Occipital lobe (tissue), 2 donors: ENCODE measurements around the gene RNASEH2B. TPM values are rescaled to one million over a fixed set of nuclear protein-coding genes. Genes with fewer than 3 reads are reported as not detected.

ENCODE experiments used
- DNase-seq: peaks from one replicate; lab custom pipeline; 2025; lab: John Stamatoyannopoulos, UW
- total RNA-seq: library from RNA; depleted of rRNA; stranded (reverse); fragments of >200 nt; gene quantifications from one replicate; pipeline ENCODE4 v1.2.3, GENCODE V29; 2014

Gene RNASEH2B
- total RNA-seq, 1 donor from 2014 or later, result 272 TPM

DNA sequence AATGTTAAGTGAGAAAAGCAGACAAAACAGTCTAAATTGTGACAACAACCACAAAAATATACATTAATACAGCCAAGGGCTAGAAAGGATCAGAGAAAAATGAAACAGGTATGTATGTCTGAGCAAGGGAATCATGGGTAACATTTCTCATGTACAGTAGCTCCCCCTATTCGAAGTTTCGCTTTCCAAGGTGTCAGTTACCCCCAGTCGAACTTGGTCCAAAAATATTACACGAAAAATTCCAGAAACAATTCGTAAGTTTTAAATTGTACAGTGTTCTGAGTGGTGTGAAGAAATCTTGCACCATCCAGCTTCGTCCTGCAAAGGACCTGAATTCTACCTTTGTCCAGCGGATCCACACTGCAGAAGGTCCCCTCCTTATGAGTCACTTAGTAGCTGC, 1.8 kb upstream of the RNASEH2B start:
- DNase-seq, result no peak

DNA sequence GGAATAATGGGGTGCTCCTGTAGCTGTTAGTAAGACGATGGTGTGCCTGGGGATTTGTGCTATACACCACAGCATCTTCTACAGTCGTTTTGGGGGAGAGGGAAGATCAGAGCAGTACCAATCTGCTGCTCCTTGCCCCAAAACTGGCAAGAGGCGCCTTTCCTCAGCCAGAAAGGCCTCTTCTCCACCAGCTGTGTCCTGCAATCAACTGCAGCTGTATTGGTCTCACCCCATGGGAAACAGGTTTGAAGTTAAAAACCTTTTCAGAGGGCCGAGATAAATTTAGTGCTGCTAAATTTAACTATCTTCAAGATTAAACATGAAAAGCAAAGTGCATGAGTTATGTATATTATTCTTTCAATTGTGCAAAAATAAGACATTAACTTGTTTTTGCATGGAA, 1.2 kb upstream of the RNASEH2B start:
- no peak for DNase-seq

DNA sequence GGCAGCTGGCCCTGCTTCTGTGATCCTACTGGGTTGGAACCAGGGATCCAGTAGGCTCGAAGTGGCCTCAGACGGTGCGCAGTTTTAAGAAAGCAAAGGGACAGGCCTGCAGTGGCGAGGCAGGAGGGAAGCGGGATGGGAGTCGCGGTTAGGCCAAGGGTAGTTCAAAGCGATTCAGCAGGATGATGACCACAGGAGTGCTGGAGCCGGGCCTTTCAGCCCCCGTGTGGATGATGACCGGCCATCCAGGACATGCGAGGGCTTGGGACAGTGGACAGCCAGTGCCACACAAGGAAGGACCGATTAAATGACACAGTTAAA, 854 bp downstream of the RNASEH2B start:
- DNase-seq, result no peak

DNA sequence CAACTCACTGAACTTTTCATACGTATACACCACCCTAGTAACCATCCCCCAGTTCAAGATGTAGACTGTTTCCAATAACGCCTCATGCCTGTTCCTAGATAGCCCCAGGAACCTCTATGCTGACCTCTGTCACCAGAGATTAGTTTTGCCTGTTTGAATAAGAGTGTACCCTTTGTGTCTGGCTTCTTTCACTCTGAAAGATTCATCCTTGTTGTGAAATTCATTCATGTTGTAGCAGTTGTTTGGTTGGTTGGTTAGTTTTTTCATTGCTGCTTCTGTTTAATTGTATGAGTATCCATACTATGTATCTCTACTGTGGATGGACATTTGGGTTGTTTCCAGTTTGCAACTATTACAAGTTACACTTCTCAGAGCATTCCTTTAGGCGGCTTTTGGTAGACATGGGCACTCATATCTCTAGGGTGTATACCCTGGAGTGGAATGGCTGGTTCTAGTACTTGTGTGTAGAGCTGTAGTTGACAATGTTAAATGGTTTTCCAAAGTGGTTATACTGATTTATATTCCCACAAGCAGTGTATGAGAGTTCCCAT, 1.6 kb downstream of the RNASEH2B start:
- DNase-seq, result no peak

DNA sequence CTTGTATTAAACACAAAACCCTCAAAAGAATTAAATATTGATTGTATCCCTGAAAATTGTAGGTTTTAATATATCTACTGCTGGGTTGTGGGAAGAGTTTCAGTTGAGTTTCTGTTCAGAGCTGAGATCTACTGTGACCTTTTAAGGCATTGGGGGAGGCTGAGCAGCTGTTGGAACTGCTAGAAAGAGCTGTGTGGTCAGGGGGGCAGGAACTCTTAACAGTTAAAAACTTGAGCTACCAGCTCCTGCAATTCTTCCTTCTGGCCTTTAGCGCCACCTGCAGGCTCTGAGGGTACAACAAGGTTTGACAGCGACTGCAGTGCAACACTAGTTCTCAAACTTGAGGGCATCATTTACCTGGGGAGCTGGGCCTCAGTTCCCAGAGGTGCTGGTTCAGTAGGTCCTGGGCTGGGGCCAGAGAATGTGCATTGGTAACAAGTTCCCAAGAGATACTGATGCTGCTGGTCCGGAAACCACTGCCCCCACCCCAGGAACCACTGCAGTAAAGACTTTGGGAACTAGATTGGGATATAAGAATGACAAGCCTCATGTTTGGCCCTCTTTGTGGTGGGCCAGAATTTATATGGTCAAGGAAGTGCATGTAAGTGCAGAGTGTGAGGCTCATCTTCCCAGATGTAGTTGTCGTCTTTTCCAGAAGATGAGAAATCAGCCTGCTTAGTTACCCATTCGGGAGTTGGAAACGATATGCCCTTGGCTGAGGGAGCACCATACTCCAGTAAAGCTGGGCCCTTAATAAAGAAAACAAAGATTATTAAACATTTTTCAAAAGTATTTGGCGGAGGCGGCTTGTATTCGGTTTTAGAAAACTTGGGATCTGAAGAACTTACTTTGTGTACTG, 2.6 kb downstream of the RNASEH2B start:
- peak; percentile 66 for DNase-seq

DNA sequence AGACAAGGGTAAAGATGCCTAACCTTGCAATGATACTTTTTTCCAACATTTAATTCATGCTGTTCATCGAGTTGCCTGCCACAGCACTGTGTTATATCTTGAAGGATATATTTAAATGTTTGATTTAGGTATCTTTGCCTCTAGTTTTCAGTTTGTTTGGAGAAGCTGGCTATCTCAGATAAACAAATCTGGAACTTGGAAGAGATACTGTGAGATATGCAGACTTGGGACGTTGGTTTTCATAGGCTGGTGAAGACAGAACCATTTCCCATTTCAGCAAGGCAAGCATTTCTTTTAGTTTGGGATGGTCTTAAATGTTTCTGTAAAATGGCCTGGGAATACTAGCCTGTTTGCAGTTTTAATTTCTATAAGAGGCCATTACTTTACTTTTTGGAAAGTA, 3.3 kb downstream of the RNASEH2B start:
- no peak for DNase-seq

DNA sequence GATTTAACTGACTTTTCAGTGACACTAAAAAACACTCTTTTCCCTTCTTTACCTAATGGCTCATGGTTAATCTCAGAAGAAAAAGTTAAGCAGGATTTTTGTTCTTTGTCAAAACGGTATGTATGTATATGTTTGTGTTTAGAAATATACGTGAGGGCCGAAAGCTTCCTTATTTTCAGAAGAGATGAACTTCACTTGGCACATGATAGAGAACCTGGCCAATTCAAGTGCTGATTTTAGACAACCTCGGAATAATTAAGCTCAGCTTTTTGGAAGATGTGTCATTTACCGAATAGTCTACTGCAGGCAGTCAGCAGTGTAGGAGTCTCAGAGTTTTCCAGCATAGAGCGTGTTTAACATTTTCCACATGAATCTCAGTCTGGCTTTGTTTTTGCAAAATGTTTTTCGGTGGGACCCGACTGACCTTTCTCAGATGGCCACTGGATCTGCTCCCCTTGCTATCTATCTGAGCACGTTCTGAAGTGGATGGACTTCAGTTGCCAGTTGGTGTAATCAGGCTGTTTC, 4.6 kb downstream of the RNASEH2B start:
- DNase-seq, result no peak

DNA sequence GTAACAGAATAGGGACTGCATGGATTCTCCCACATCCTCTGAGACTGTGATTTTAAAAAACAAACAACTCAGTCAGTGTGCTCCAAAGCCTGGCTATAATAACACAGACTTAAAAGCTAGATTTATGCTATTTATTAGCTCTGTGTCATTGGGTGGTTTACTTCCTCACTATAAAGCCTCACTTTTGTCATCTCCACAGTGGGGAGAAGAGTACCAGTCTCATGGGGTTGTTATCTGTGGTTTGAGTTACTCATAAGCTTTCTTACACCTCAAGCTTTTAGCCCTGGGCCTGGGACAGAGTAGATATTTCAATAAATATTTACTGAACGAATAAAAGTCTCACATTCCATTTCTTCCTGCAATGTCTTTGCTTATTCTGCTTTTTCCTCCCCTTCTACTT, 5.3 kb downstream of the RNASEH2B start:
- DNase-seq, result no peak

DNA sequence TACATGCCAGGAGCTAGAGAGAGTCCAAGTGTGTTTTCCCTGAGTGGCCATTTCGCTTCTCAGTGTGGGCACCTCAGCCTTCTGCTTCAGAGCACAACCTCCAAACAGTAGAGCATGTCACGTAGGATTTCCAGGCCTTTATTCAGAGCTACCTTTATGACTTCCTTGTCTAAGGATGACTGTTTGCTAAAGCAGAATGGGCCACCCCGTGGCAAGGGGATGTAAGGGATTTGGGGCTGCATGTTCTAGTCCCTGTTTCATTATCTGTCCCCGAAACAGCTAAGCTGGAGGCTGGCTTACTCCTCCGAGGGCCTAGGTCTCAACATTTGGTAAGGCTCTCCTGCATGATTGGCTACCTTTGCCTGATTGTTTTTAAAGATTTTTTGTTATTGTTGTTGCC, 6.0 kb downstream of the RNASEH2B start:
- DNase-seq, result no peak

DNA sequence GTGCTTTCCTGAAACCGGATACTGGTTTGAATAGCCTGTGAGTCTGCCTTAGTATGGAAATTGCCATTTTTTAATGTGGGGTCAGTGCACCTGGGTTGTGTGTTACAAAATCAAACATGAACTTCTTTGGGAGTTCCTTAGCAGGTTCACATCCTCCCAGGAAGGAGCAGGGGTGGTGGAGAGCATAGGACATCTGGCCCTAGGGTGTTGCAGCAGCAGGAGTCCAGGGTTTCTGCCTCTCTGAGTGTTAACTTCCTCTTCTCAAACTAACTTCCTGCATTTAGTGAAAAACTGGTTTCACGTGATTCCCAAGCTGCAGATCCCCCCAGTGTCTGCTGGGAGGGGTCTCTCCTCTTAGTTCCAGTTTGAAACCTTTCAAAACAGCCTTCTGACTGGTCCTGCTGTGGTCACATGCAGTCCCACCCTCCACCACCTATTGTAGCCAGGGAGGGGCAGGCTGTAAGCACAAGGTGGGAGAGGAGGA, 7.2 kb downstream of the RNASEH2B start:
- DNase-seq, result no peak

DNA sequence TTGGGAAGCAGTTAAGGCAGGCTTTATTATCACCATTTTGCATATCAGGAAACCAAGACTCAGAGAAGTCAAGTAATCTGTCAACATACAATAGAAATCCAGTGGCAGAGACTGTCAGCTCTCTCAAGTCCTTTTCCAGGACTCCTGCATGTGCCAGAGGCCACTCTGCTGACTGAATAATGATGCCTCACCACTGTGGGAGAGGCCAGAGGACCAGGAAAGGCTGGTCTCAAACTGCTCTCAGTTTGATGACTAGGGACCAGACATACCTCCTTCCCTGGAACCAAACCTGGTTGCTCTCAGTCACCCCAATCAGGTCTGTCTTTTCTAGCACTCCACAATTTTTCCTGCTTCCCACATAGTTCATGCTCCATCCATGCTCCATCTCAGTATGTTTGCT, 8.0 kb downstream of the RNASEH2B start:
- no peak for DNase-seq

DNA sequence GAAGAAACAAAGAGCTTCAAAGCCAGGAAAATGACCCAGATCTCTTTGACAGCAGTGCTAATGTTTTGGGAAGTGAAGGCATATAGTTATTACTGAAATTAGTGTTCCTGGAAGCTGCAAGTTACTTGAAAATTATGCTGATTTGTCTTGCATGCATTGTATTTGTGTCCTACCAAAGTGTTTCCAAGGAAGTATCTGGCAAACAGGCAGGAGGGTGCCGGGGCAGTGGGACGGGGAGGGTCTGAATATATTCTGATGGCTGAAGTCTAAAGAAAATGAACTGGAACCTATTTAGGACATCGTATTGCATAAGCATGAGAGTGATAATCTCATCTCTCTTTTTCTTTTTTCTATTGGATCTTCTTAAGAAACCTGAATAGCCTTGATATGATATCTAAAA, 9.0 kb downstream of the RNASEH2B start:
- DNase-seq, result no peak

DNA sequence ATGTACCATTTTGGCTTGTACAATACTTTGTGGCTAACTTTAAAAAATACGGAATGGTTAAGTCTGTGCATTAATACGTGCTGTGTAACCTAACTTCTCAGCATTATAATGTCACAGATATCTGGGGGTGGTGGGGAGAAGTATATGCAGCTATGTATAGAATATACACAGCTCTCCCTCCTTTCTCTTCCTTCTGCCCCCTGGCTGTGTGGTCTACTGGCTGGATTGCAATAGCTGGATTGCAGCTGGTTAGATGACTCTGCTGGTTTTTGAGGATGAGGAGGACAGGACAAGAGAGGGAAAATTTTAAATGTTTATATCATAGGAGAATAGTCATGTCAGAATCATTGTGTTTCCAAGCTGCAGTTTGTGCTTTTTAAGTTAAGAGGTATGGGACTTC, 9.7 kb downstream of the RNASEH2B start:
- no peak for DNase-seq

DNA sequence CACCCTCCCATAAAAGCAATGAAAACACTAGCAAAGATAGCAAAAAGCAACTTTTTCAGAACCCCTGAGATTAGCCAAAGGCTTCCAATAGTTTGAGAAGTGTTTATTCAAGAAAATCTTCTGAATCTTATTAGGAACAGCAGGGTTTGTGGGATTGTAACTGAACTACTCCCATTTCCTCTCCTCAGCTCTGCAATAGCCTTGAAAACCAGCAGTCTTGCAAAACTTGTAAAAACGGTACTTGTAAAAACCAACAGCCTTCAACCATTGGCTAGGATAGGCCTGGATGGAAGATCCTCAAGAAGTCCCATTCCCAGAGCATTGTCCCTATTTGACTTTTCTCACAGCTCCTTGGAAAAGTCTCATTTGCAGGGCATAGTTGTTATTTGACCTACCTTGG, 12.1 kb downstream of the RNASEH2B start:
- no peak for DNase-seq

DNA sequence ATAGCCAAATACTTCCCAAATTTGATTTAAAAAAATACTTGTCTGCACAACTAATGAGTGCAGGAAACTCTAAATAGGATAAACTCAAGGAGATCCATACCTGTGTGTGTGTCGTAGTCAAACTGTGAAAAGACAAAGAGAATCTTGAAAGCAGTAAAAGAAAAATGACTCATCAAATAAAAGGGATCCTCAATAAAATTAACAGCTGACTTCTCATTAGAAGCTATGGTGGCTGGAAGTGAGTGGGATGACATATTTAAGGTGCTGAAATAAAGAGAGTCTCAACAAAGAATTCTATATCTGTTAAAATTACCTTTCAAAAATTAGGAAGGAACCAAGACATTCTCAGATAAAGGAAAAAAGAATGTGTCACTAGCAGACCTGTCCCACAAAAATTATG, 13.7 kb downstream of the RNASEH2B start:
- no peak for DNase-seq

DNA sequence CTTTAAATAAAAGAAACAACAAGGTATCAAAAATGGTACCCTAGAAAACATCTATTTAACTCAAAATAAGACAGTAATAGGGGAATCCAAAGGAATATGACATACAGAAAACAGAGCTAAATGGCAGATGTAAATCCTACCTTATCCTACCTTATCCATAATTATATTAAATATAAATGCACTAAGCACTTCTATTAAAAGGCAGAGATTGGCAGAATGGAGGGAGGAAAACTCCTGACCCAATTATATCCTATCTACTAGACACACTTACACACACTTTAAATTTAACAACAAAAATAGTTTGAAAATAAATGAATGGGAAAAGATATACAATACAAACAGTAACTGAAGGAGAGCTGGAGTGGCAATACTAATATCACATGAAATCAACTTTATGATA, 14.4 kb downstream of the RNASEH2B start:
- DNase-seq, result no peak

DNA sequence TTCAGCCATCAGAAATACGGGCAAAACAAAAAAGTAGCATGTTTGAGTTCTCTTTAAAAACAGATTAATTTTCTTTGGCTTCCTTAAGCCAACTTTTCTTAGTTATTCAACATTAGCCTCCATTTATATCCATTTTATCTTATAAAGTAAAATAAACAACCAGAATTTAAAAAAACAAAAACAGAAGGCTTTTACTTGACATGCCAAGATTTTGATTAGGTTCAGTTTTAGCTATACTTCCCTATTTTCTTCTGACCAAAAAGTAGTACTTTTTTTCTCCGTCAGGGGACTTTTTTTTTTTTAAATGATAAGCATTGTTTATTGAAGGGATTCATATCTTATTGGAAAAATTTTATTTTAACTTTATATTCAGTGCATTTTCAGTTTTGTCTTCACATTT, 18.1 kb downstream of the RNASEH2B start:
- no peak for DNase-seq

DNA sequence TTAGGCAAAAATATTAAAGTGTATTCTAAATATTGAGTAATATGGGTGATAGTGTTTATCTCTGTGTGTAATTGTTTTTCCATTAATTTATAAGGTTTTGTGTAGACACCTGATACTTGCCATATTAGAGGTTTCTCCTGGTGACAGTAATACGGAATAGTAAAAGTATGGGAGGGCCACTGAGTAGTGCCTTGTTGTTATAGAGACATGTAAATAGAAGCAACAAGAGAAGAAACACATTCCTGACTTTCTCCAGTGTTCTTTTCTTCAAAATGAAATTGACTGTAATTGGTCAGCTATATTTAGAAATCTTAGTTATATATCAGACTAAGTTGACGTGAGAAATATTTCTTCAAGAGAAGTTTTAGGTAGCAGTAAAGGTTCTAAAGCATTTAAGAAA, 18.5 kb downstream of the RNASEH2B start:
- no peak for DNase-seq

DNA sequence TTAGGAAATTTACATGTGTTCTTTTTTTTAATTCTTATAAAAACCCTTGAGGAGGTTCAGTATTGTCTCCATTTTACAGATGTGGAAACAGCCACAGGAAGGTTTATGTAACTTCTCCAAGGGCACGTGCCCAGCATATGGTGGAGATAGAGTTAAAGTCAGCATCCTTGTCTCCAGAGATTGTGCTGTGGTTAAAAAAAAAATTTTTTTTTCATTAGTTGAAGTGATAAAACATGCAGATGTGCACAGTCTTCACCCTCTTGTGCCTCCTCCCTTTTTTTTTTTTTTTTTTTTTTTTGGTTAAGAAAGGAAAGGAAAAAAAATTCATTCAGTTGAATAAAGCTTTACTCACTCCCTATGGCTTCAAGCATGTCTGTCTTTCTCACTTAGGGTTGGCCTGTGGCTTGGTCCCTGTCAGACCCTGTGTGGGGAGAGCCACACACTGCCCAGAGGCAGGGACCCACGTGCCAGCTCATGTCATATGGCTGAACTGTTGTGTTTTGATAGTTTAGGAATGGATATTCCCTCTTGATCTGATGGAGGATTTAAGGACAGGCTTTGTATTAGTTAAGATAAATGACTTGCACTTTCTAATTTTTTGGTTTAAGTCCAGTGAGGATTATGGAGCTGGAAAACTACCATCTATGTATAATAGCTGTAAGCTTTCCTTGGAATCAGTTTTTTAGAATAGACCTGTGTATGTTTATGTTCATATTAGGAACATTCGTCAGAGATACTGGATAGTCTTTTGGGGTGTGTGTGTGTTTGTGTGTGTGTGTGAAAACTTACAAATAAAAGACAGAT, 19.3 kb downstream of the RNASEH2B start:
- no peak for DNase-seq

DNA sequence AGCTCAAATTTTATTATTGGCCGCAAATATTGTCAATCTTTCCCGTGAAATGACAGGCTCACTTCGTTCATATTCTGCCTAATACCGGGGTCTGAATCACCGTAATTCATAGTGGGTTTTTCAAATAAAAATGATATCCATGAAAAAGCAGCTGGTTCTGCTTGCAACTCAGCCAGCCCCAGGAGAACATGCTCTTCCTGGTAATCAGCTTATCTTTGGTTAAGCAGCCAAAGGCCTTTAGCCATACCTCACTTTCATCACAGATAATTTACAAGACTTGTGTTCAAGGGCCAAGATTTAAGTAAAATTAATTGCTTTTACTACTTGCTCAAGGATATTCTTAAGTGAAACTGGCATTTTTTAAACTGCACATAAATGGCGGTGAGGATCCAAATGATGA, 22.5 kb downstream of the RNASEH2B start:
- DNase-seq, result no peak

DNA sequence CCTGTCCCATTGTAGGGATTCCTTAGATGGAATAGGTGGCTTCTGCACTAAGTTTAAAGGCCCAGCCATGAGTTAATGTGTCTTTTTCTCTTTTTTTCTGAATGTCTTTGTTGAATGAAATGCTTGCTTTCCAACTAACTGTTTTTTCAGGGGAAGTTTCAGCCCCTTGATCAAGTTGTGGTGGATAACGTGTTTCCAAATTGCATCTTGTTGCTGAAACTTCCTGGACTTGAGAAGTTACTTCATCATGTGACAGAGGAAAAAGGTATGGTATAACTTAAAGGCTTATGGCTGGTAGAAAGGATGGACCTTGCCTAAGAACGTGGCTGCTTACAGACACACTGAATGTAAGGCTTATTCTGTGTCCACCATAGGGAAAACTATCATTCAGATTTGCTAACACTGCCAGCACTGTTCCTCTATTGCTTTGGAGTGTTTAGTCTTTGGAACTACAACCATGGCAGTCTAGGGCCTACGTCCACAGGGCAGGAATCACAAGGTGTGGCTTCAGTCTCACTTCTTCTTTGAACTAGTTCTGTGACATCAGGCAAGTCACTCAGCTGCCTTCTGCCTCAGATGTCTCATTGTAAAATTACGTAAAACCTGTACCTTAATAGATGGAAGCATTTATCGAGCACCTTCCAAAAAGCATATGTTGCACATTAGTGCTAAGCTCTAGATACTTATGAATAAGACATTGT, 25.3 kb downstream of the RNASEH2B start:
- DNase-seq, result no peak

DNA sequence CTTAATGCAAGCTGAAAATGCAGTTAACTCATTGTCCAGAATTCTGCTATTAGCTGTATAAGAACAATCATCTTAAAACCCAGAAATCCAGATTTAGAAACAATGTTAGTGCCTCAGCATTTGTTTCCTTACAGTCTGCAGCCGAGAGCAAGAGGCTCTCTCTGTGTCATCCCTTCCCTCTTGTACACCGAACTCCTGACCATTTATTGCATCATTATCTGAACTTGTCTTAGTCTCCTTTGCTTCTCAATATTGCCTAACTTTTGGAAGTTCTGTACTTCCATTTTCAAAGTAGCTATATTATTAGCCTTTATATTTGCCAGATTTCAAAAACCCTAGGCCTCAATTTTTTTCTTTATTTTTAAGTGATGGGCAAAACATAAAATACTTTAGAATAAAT, 27.1 kb downstream of the RNASEH2B start:
- DNase-seq, result no peak
